Mesothelial cell of epicardium (in vitro differentiated cells): ENCODE measurements around the gene ARL6IP4. TPM values are rescaled to one million over a fixed set of nuclear protein-coding genes. Genes with fewer than 3 reads are reported as not detected.
"Not testable (repeated sequence)": the region's sequence is repeated elsewhere in the genome, so short reads cannot be mapped to it uniquely, and the experiment has no call there.

Experiments used
- DNase-seq, 2 experiments: peaks; one replicate each; pipeline ENCODE4 v3.0.0; 2021; ENCODE audit warnings: low spot score in 2 of 2; ENCODE audit not compliant: unreplicated experiment in 2 of 2
- H3K27ac Mint-ChIP-seq: 2 replicates; pipeline ENCODE4 v1.8.0; 2021; ENCODE audit warnings: mixed read lengths
- H3K27me3 Mint-ChIP-seq: 2 replicates; pipeline ENCODE4 v1.8.0; 2021; ENCODE audit warnings: low read depth, mixed read lengths
- H3K36me3 Mint-ChIP-seq: 2 replicates; pipeline ENCODE4 v1.8.0; 2021; ENCODE audit warnings: mixed read lengths
- H3K4me1 Mint-ChIP-seq: 2 replicates; pipeline ENCODE4 v1.8.0; 2021; ENCODE audit warnings: mixed read lengths
- H3K4me3 Mint-ChIP-seq: 2 replicates; pipeline ENCODE4 v1.8.0; 2021; ENCODE audit warnings: mild to moderate bottlenecking, moderate library complexity, mixed read lengths
- H3K9me3 Mint-ChIP-seq: 2 replicates; pipeline ENCODE4 v1.8.0; 2021; ENCODE audit warnings: mixed read lengths
- total RNA-seq: library from RNA; stranded (reverse); gene quantifications from 3 replicates; pipeline ENCODE4 v1.2.1, GENCODE V29; 2021
- TF ChIP-seq, protein P1 (sequence below): fragments of 200-600 bp; sonication (generic); IDR thresholded peaks from one replicate; pipeline ENCODE4 v1.5.0; 2021; ENCODE audit warnings: antibody characterized with exemption; ENCODE audit not compliant: unreplicated experiment

ARL6IP4 gene
- total RNA-seq, 1 donor from 2014 or later, result 120 TPM

DNA sequence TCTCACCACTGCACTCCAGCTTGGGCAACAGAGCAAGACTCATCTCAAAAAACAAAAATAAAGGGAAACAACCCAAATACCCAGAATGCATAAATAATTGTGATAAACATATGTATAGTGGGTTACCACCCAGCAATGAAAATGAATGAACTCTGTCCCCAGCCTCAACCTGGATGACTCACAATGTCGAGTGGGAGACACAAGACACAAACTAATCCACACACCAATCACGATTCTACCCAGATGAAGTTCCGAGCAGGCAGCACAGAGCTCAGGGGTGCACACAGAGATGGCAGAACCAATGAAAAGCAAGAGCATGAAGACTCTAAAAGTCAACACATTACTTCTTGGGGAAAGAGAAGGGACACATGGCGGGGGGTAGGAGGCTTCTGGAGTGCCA, 41.4 kb upstream of the ARL6IP4 start:
- TF ChIP-seq, protein P1, sequence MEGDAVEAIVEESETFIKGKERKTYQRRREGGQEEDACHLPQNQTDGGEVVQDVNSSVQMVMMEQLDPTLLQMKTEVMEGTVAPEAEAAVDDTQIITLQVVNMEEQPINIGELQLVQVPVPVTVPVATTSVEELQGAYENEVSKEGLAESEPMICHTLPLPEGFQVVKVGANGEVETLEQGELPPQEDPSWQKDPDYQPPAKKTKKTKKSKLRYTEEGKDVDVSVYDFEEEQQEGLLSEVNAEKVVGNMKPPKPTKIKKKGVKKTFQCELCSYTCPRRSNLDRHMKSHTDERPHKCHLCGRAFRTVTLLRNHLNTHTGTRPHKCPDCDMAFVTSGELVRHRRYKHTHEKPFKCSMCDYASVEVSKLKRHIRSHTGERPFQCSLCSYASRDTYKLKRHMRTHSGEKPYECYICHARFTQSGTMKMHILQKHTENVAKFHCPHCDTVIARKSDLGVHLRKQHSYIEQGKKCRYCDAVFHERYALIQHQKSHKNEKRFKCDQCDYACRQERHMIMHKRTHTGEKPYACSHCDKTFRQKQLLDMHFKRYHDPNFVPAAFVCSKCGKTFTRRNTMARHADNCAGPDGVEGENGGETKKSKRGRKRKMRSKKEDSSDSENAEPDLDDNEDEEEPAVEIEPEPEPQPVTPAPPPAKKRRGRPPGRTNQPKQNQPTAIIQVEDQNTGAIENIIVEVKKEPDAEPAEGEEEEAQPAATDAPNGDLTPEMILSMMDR, result no peak
- Mint-ChIP-seq H3K4me3 (no peak overlapping the region), H3K4me1 (no peaks in the 10 kb centered on the region), H3K9me3 (no peaks in the 10 kb centered on the region), H3K27me3 (no peaks in the 10 kb centered on the region), H3K27ac (no peak overlapping the region), H3K36me3 (peaks cover 5% of the 10 kb centered on the region)
- DNase-seq, result no peak

DNA sequence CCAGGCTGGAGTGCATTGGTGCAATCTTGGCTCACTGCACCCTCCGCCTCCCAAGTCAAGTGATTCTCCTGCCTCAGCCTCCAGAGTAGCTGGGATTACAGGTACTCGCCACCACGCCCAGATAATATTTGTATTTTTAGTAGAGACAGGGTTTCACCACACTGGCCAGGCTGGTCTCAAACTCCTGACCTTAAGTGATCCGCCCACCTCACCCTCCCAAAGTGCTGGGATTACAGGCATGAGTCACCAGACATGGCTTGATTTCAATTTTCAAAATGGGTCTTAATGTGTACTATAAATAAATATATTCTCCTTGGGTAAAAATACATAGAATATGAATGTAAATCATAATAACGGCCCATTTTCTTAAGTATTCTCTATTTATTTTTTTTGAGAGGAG, 39.1 kb upstream of the ARL6IP4 start:
- not testable (repeated sequence) for H3K36me3 Mint-ChIP-seq, H3K9me3 Mint-ChIP-seq

DNA sequence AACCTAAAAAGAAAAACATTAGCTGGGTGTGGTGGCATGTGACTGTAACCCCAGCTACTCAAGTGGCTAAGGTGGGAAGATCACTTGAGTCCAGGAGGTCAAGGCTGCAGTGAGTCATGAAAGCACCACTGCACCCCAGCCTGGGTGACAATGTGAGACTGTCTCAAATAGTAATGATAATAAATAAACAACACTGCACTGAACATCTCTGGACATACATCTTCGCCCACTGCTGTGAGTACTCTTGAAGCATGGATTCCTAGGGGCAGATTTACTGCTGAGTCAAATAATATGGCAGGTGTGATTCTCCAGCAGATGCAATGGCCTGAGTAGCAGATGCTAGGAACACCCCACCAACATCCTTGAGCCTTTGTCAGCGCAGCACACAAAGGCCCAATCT, 37.8 kb upstream of the ARL6IP4 start:
- Mint-ChIP-seq H3K36me3 (peaks cover 5% of the 10 kb centered on the region), H3K27me3 (no peaks in the 10 kb centered on the region), H3K4me1 (peaks cover 4% of the 10 kb centered on the region), H3K4me3 (no peak overlapping the region), H3K27ac (no peak overlapping the region), H3K9me3 (no peaks in the 10 kb centered on the region)
- DNase-seq, result no peak
- TF ChIP-seq, protein P1, result no peak

More for the DNA sequence above, 39.1 kb upstream of the ARL6IP4 start:
- H3K4me1 Mint-ChIP-seq, H3K4me3 Mint-ChIP-seq, H3K27ac Mint-ChIP-seq, DNase-seq, H3K27me3 Mint-ChIP-seq: not testable (repeated sequence)

DNA sequence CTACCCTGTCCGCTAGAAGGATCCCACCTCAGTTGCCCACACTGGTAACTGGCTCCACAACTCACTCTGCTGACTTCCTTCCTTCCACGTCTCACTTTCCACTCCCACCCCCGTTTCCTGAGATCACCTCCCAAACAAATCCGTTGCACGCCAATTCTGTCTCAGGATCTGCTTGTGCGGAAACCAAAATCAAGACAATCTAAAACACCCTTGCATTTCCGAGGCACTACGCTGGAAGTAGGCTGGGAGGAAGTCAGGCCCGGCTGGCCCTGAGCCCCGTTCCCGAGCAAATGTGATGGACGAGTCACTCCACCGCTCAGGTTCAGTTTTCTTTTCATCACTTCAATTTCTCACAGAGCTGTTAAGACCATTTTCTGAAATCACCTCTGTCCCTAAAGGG, 37.3 kb upstream of the ARL6IP4 start:
- Mint-ChIP-seq H3K4me1 (peaks cover 4% of the 10 kb centered on the region), H3K9me3 (no peaks in the 10 kb centered on the region), H3K4me3 (no peak overlapping the region), H3K27ac (no peak overlapping the region), H3K27me3 (no peaks in the 10 kb centered on the region), H3K36me3 (no peaks in the 10 kb centered on the region)
- TF ChIP-seq, protein P1, result no peak
- DNase-seq, result no peak

DNA sequence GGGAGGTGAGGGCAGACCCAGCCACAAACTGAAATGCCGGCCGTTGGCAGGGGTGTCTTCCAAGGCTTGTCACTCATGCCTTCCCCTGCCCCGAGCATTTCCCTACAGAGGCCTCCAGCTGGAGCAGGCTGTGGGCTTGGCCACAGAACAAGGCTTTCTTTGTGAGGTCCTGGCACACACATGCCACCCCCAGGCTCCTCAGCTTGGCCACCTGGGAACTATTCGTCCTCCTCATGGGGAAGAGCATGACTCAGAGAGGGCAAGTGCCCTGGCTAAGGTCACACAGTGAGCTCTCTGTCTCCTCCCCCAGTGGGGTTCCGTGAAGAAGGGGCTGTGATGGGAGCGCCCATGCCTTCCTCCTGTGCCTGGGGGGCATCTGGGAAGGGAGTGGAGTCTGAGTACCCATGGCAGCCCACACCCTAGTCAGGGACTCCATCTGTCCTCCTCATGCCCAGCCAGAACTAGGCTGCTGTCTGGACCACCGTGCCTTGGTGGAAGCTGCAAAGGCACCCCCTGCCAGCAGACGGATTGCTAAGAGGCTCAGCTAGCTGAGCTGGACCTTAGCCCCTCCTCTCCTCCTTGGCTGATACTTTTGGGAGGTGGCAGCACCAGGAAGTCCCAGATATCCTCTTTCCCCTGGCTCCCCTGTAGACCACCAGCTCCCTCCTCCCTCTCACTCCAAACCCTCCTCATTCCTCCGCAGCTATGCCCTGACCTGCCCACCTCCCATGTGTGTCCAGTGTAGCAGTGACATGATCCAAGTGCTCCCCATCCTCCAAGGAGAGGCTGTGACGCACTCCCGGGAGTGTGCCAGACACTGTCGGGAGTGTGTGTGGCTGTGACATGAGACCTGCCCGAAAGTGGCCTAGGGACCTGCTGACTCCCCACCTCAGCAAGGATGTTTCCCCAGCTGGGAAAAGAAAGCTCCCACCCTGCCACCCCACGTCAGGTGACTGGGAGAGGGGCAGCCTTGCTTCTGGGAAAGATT, 35.6 kb upstream of the ARL6IP4 start:
- H3K27me3 Mint-ChIP-seq, result no peaks in the 10 kb centered on the region
- no peaks in the 10 kb centered on the region for H3K9me3 Mint-ChIP-seq
- DNase-seq, result no peak
- peaks cover 4% of the 10 kb centered on the region for H3K4me1 Mint-ChIP-seq
- TF ChIP-seq, protein P1, result no peak
- no peaks in the 10 kb centered on the region for H3K36me3 Mint-ChIP-seq
- no peak overlapping the region for H3K27ac Mint-ChIP-seq
- H3K4me3 Mint-ChIP-seq, result no peak overlapping the region

DNA sequence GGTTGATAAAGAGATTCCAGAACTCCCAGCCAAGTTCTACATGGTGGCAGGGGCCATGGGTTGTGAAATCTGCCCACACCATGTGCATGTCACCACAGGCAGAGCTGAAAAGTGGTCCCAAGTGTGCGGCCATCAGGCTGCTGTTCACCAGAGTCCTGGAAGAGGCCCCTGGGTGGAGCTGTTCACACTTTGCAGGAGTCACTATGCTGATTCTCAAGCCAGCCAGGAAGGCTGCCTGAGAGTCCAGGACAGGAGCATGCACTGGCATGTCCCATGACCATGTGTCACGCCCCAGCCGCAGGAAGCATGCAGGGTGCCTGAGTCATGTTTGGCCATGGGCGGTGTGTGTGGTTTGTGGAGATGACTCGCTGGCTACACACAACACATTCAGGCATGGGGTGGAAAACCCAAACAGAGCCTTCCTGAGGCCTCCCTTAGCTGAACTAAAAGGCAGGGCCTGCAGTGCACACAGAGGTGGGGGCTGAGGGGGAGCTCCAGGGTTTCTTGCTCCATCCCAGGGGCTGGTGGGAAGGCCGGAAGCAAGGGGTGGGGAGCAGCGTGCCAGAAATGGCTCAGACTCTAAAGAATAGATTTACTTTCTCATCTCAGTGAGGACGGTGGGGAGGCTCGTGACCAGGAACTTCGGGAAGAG, 33.7 kb upstream of the ARL6IP4 start:
- TF ChIP-seq, protein P1, result no peak
- peak overlapping the region; percentile 58 for H3K27ac Mint-ChIP-seq
- DNase-seq, result peak in 1 of 2 experiments; percentile 48
- H3K27me3 Mint-ChIP-seq, result no peaks in the 10 kb centered on the region
- no peak overlapping the region for H3K4me3 Mint-ChIP-seq
- no peaks in the 10 kb centered on the region for H3K36me3 Mint-ChIP-seq
- H3K9me3 Mint-ChIP-seq, result no peaks in the 10 kb centered on the region
- H3K4me1 Mint-ChIP-seq, result peaks cover 4% of the 10 kb centered on the region
